ENCODE measurements around the gene PTPRD.

The PTPRD gene

GRCh38 chr9:10062629-10063395 is 550.0 kb downstream of the PTPRD start:
- TF ChIP-seq POLR2AphosphoS5 (IDR thresholded peaks at IDR 0.05; ENCODE audit: low read depth, low read length) (no peak), FOXP2 (optimal IDR thresholded peaks at IDR 0.05; ENCODE audit: borderline replicate concordance, extremely low read depth, extremely low read length, insufficient read depth) (no peak), SIN3A (IDR thresholded peaks at IDR 0.05; ENCODE audit: borderline replicate concordance, insufficient read depth, low read length) (no peak), REST (IDR thresholded peaks at IDR 0.05; ENCODE audit: insufficient read depth in 1 of 2, low read depth in 2 of 2, low read length in 2 of 2) (no peak), TAF1 (IDR thresholded peaks at IDR 0.05; ENCODE audit: borderline replicate concordance, insufficient read depth, low read length) (no peak)

GRCh38 chr9:10059044-10059443 is 553.8 kb downstream of the PTPRD start:
- TF ChIP-seq FOXP2 (optimal IDR thresholded peaks at IDR 0.05; ENCODE audit: borderline replicate concordance, extremely low read depth, extremely low read length, insufficient read depth) (no peak), SIN3A (IDR thresholded peaks at IDR 0.05; ENCODE audit: borderline replicate concordance, insufficient read depth, low read length) (no peak), TAF1 (IDR thresholded peaks at IDR 0.05; ENCODE audit: borderline replicate concordance, insufficient read depth, low read length) (no peak), POLR2AphosphoS5 (IDR thresholded peaks at IDR 0.05; ENCODE audit: low read depth, low read length) (no peak), REST (IDR thresholded peaks at IDR 0.05; ENCODE audit: insufficient read depth in 1 of 2, low read depth in 2 of 2, low read length in 2 of 2) (no peak)

GRCh38 chr9:10055886-10056395 is 556.9 kb downstream of the PTPRD start:
- TF ChIP-seq SIN3A (IDR thresholded peaks at IDR 0.05; ENCODE audit: borderline replicate concordance, insufficient read depth, low read length) (no peak), REST (IDR thresholded peaks at IDR 0.05; ENCODE audit: insufficient read depth in 1 of 2, low read depth in 2 of 2, low read length in 2 of 2) (no peak), TAF1 (IDR thresholded peaks at IDR 0.05; ENCODE audit: borderline replicate concordance, insufficient read depth, low read length) (no peak), POLR2AphosphoS5 (IDR thresholded peaks at IDR 0.05; ENCODE audit: low read depth, low read length) (no peak), FOXP2 (optimal IDR thresholded peaks at IDR 0.05; ENCODE audit: borderline replicate concordance, extremely low read depth, extremely low read length, insufficient read depth) (no peak)

GRCh38 chr9:10054456-10054855 is 558.3 kb downstream of the PTPRD start:
- no peak for TF ChIP-seq TAF1 (IDR thresholded peaks at IDR 0.05; ENCODE audit: borderline replicate concordance, insufficient read depth, low read length)
- TF ChIP-seq FOXP2 (optimal IDR thresholded peaks at IDR 0.05; ENCODE audit: borderline replicate concordance, extremely low read depth, extremely low read length, insufficient read depth): no peak
- no peak for TF ChIP-seq REST (IDR thresholded peaks at IDR 0.05; ENCODE audit: insufficient read depth in 1 of 2, low read depth in 2 of 2, low read length in 2 of 2)
- TF ChIP-seq SIN3A (IDR thresholded peaks at IDR 0.05; ENCODE audit: borderline replicate concordance, insufficient read depth, low read length): no peak
- no peak for TF ChIP-seq POLR2AphosphoS5 (IDR thresholded peaks at IDR 0.05; ENCODE audit: low read depth, low read length)

Data from PFSK-1 (cell line).